Tibial nerve (tissue), 4 donors: ENCODE results near the gene NPR3. TPM values are rescaled to one million over a fixed set of nuclear protein-coding genes. Genes with fewer than 3 reads are reported as not detected.

Experiments
- DNase-seq, 2 donors: peaks; one replicate each; pipeline ENCODE4 v3.0.0-alpha.2; 2019; ENCODE audit warnings: low spot score in 2 of 2
- H3K27ac ChIP-seq, 4 donors: fragments of 200-600 bp; sonication (generic) in 3 of 4; one replicate each; pipeline ENCODE4 v1.5.1; 2017 to 2019; ENCODE audit warnings: mild to moderate bottlenecking in 1 of 4
- H3K27me3 ChIP-seq, 2 donors: fragments of 200-600 bp; sonication (generic) in 1 of 2; one replicate each; pipeline versions ENCODE4 v1.5.1 to v1.6.0; 2017 to 2019
- H3K36me3 ChIP-seq, 3 donors: fragments of 200-600 bp; sonication (generic); one replicate each; pipeline ENCODE4 v1.5.1; 2018 to 2019
- H3K4me1 ChIP-seq, 4 donors: fragments of 200-600 bp; sonication (generic) in 3 of 4; one replicate each; pipeline ENCODE4 v1.5.1; 2017 to 2019
- H3K4me3 ChIP-seq, 4 donors: fragments of 200-600 bp; sonication (generic) in 3 of 4; one replicate each; pipeline ENCODE4 v1.5.1; 2017 to 2019; ENCODE audit warnings: mild to moderate bottlenecking in 1 of 4, moderate library complexity in 1 of 4
- H3K9me3 ChIP-seq, 4 donors: fragments of 200-600 bp; sonication (generic) in 3 of 4; one replicate each; pipeline ENCODE4 v1.5.1; 2017 to 2019
- CTCF ChIP-seq, 5 experiments: fragments of 200-600 bp in 3 of 5; fragments of 450-650 bp in 2 of 5; sonication (generic) in 3 of 5; IDR thresholded peaks; one replicate each; pipeline ENCODE4 v1.5.1; 2016 to 2019; ENCODE audit warnings: antibody characterized with exemption in 5 of 5, mild to moderate bottlenecking in 3 of 5, moderate library complexity in 2 of 5
- EP300 ChIP-seq, 2 donors: sonication (generic); formaldehyde crosslinking; IDR thresholded peaks; one replicate each; pipeline ENCODE4 v1.6.1; 2017; ENCODE audit warnings: antibody characterized with exemption in 2 of 2, mild to moderate bottlenecking in 1 of 2
- POLR2A ChIP-seq, 2 donors: fragments of 450-650 bp; IDR thresholded peaks; one replicate each; pipeline ENCODE4 v1.6.1; 2017; ENCODE audit warnings: antibody characterized with exemption in 2 of 2, mild to moderate bottlenecking in 2 of 2, moderate library complexity in 2 of 2
- WGBS, 2 donors: methylation state at CpG; one replicate each; pipeline ENCODE4 v1.1.5; 2018; 5-methylcytosine and 5-hydroxymethylcytosine counted together
- total RNA-seq, 4 donors: library from RNA; depleted of rRNA; stranded (reverse); fragments of >200 nt; gene quantifications; one replicate each; pipeline ENCODE4 v1.1.0, GENCODE V29; 2016

NPR3 gene
- total RNA-seq, 4 donors from 2014 or later = 10.8 to 81.5 (median 32.5) TPM

- H3K4me1 ChIP-seq = no peaks in the 10 kb centered on the region
- H3K27me3 ChIP-seq = no peaks in the 10 kb centered on the region
- TF ChIP-seq EP300 (IDR thresholded peaks at IDR 0.05) (no peak), CTCF (IDR thresholded peaks at IDR 0.05) (no peak), POLR2A (IDR thresholded peaks at IDR 0.05) (no peak)
- no peak overlapping the region for H3K27ac ChIP-seq
- H3K4me3 ChIP-seq = no peak overlapping the region
- H3K36me3 ChIP-seq = no peaks in the 10 kb centered on the region
- WGBS, 2 donors = 60 to 63% methylated on average over 3 of the region's 3 CpGs
- no peak for DNase-seq
- H3K9me3 ChIP-seq = no peaks in the 10 kb centered on the region
These were observed 25.7 kb downstream of the NPR3 start for GRCh38 chr5:32736842-32737241.

GRCh38 chr5:32740651-32741050, 29.5 kb downstream of the NPR3 start:
- no peaks in the 10 kb centered on the region for H3K4me1 ChIP-seq
- no peaks in the 10 kb centered on the region for H3K27me3 ChIP-seq
- no peak for DNase-seq
- WGBS, 2 donors = 63 to 74% methylated on average over 4 of the region's 4 CpGs
- TF ChIP-seq POLR2A (IDR thresholded peaks at IDR 0.05) = no peak
- TF ChIP-seq EP300 (IDR thresholded peaks at IDR 0.05) = no peak
- no peak overlapping the region for H3K27ac ChIP-seq
- no peaks in the 10 kb centered on the region for H3K36me3 ChIP-seq
- H3K4me3 ChIP-seq = no peak overlapping the region
- no peaks in the 10 kb centered on the region for H3K9me3 ChIP-seq

GRCh38 chr5:32745317-32745716, 34.2 kb downstream of the NPR3 start:
- no peaks in the 10 kb centered on the region for H3K4me1 ChIP-seq

GRCh38 chr5:32752411-32752810, 41.3 kb downstream of the NPR3 start:
- 73 to 75% methylated on average over 4 of the region's 4 CpGs for WGBS, 2 donors
- peaks cover 0 to 14% (median 2%) of the 10 kb centered on the region in 4 donors for H3K9me3 ChIP-seq
- H3K27me3 ChIP-seq = no peaks in the 10 kb centered on the region
- H3K27ac ChIP-seq = no peak overlapping the region
- H3K4me1 ChIP-seq = no peaks in the 10 kb centered on the region
- H3K36me3 ChIP-seq = no peaks in the 10 kb centered on the region
- DNase-seq = no peak
- H3K4me3 ChIP-seq = no peak overlapping the region
- no peak for TF ChIP-seq POLR2A (IDR thresholded peaks at IDR 0.05)
- no peak for TF ChIP-seq EP300 (IDR thresholded peaks at IDR 0.05)
- no peak for TF ChIP-seq CTCF (IDR thresholded peaks at IDR 0.05)

More at GRCh38 chr5:32745317-32745716, 34.2 kb downstream of the NPR3 start:
- H3K27ac ChIP-seq = no peak overlapping the region
- TF ChIP-seq POLR2A (IDR thresholded peaks at IDR 0.05) = no peak
- TF ChIP-seq EP300 (IDR thresholded peaks at IDR 0.05) = no peak
- no peak for TF ChIP-seq CTCF (IDR thresholded peaks at IDR 0.05)
- H3K27me3 ChIP-seq = no peaks in the 10 kb centered on the region
- peaks cover 0 to 10% (median 4%) of the 10 kb centered on the region in 4 donors for H3K9me3 ChIP-seq
- H3K36me3 ChIP-seq = no peaks in the 10 kb centered on the region
- WGBS, 2 donors = 50% methylated on average over 2 of the region's 2 CpGs
- no peak for DNase-seq
- no peak overlapping the region for H3K4me3 ChIP-seq

- Histone ChIP-seq H3K9me3 (peaks cover 0 to 10% (median 2%) of the 10 kb centered on the region in 4 donors), H3K27ac (no peak overlapping the region), H3K4me3 (no peak overlapping the region), H3K36me3 (no peaks in the 10 kb centered on the region), H3K27me3 (no peaks in the 10 kb centered on the region), H3K4me1 (no peaks in the 10 kb centered on the region)
- no peak for TF ChIP-seq CTCF (IDR thresholded peaks at IDR 0.05)
- TF ChIP-seq EP300 (IDR thresholded peaks at IDR 0.05) = no peak
- no peak for TF ChIP-seq POLR2A (IDR thresholded peaks at IDR 0.05)
- WGBS, 2 donors = 82 to 88% methylated on average over 2 of the region's 2 CpGs
- DNase-seq = no peak
These were observed 41.9 kb downstream of the NPR3 start for GRCh38 chr5:32753051-32753450.

GRCh38 chr5:32753765-32754164, 42.6 kb downstream of the NPR3 start:
- Histone ChIP-seq H3K4me3 (no peak overlapping the region), H3K27me3 (no peaks in the 10 kb centered on the region), H3K27ac (no peak overlapping the region), H3K36me3 (no peaks in the 10 kb centered on the region), H3K4me1 (no peaks in the 10 kb centered on the region), H3K9me3 (peaks cover 0 to 9% (median 0%) of the 10 kb centered on the region in 4 donors)
- TF ChIP-seq EP300 (IDR thresholded peaks at IDR 0.05) = no peak
- no peak for TF ChIP-seq CTCF (IDR thresholded peaks at IDR 0.05)
- DNase-seq = no peak
